ENCODE measurements around the gene CA6. TPM values are rescaled to one million over a fixed set of nuclear protein-coding genes. Genes with fewer than 3 reads are reported as not detected.
"Not testable (repeated sequence)": the region's sequence is repeated elsewhere in the genome, so short reads cannot be mapped to it uniquely, and the experiment has no call there.

CA6 gene
- total RNA-seq: not detected in 2 replicates
- total RNA-seq (2013): not detected
- 0.36 TPM in 1 of 2 replicates, not detected in the other for polyA plus RNA-seq
- not detected in 2 replicates for polyA minus RNA-seq

DNA sequence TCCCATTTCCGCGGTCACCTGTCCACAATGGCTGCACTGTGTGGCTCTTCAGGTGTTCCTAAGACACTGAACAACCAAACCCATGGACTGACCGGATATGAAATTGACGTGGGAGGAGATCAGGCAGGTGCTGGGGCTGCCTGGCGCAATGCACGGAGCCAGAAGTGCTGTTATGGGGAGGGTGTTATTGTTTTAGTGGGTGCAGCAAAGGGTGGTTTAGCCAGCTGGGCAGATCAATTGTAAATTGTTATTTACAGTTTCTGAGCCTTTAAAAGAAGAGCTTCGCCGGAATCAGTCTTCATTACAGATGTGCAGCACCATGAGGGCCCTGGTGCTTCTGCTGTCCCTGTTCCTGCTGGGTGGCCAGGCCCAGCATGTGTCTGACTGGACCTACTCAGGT is at the start of gene CA6:
CA6 (plus strand) TSS at position 301 of the 400 bp plus-strand sequence; CDS start at position 320, 19 bp downstream.
- intact Hi-C loops (cut with micrococcal nuclease): no loop called here
- peaks cover 0 to 3% (median 0%) of the 10 kb centered on the region in 3 donors for H3K9me3 ChIP-seq (ENCODE audit: control extremely low read depth in 1 of 3, control insufficient read depth in 2 of 3, insufficient read depth in 1 of 3, low read length in 2 of 3)
- H3K4me1 Mint-ChIP-seq: no peaks in the 10 kb centered on the region
- no peaks in the 10 kb centered on the region for H4K20me1 ChIP-seq (ENCODE audit: control insufficient read depth, insufficient read depth, low read length, poor library complexity, severe bottlenecking)
- H3K4me2 ChIP-seq (replicated peaks; ENCODE audit: low read depth, low read length, poor library complexity, severe bottlenecking): no peak within 1 kb of the TSS
- ChIA-PET CTCF (no interaction called here), POLR2A (no interaction called here)
- no peak within 1 kb of the TSS for H3K9ac ChIP-seq (ENCODE audit: low read length)
- no peak within 1 kb of the TSS for H2AFZ ChIP-seq (ENCODE audit: insufficient read depth, low read depth, low read length, poor library complexity, severe bottlenecking)
- no peak within 1 kb of the TSS for H3K27ac Mint-ChIP-seq
- no peaks in the 10 kb centered on the region for H3K79me2 ChIP-seq (ENCODE audit: control insufficient read depth, insufficient read depth, low read length)
- peaks cover 0 to 6% of the 10 kb centered on the region in 2 donors for H3K4me1 ChIP-seq (ENCODE audit: control insufficient read depth in 2 of 2, insufficient read depth in 2 of 2, low read length in 2 of 2)
- no peak within 1 kb of the TSS for H3K4me3 Mint-ChIP-seq
- WGBS (ENCODE audit: insufficient coverage): 99% methylated on average over 8 of the region's 8 CpGs
- no peak for TF ChIP-seq EZH2 (IDR thresholded peaks at IDR 0.05; ENCODE audit: borderline replicate concordance, insufficient read depth, low read depth, low read length, poor library complexity, severe bottlenecking)
- TF ChIP-seq CTCF (IDR thresholded peaks at IDR 0.05): no peak
- H3K9me3 Mint-ChIP-seq (ENCODE audit: insufficient read depth): no peaks in the 10 kb centered on the region
- H3K4me3 ChIP-seq (ENCODE audit: control extremely low read depth in 1 of 5, extremely low read depth in 1 of 5, insufficient read depth in 1 of 5, low read depth in 2 of 5, low read length in 4 of 5): no peak within 1 kb of the TSS
- ATAC-seq (ENCODE audit: low read depth) (no peak), DNase-seq (no peak)
- H3K27ac ChIP-seq (ENCODE audit: low read length in 2 of 2): no peak within 1 kb of the TSS
- no peaks in the 10 kb centered on the region for H3K36me3 ChIP-seq (replicated peaks in 1 of 2; ENCODE audit: control extremely low read depth in 1 of 2, control insufficient read depth in 1 of 2, extremely low read depth in 1 of 2, insufficient read depth in 2 of 2, low read length in 1 of 2)
- H3K27me3 Mint-ChIP-seq: peaks cover 15% of the 10 kb centered on the region
- H3K27me3 ChIP-seq (replicated peaks in 1 of 4; ENCODE audit: control extremely low read depth in 1 of 4, control insufficient read depth in 3 of 4, insufficient read depth in 4 of 4, low read length in 3 of 4): no peaks in the 10 kb centered on the region

DNA sequence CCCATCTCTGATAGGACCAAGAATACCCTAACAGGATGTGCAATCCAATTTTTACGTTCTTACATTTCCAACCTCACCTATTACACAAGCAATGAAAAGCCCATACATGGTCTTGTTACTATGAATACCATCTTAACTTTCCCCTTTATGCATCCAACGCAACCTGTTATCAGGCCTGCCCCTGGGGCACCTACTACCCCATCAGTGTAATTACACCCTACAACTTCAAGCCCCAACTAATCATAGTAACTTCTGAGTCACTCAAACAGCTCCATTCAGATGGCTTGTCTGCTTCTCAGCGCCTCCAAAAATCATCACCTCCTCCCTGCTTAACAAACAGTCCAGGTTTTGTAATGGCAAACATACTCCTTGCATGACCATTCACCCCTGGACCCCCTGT is 48.9 kb upstream of the CA6 start:
- H3K27me3 ChIP-seq (replicated peaks in 1 of 4; ENCODE audit: control extremely low read depth in 1 of 4, control insufficient read depth in 3 of 4, insufficient read depth in 4 of 4, low read length in 3 of 4); H3K4me2 ChIP-seq (replicated peaks; ENCODE audit: low read depth, low read length, poor library complexity, severe bottlenecking); H3K79me2 ChIP-seq (ENCODE audit: control insufficient read depth, insufficient read depth, low read length); DNase-seq; H3K27ac Mint-ChIP-seq; H3K27ac ChIP-seq (ENCODE audit: low read length in 2 of 2); ATAC-seq (ENCODE audit: low read depth); H4K20me1 ChIP-seq (ENCODE audit: control insufficient read depth, insufficient read depth, low read length, poor library complexity, severe bottlenecking); H3K9me3 Mint-ChIP-seq (ENCODE audit: insufficient read depth); H3K4me3 ChIP-seq (ENCODE audit: control extremely low read depth in 1 of 5, extremely low read depth in 1 of 5, insufficient read depth in 1 of 5, low read depth in 2 of 5, low read length in 4 of 5); POLR2A ChIA-PET; H3K4me1 Mint-ChIP-seq; H3K9me3 ChIP-seq (ENCODE audit: control extremely low read depth in 1 of 3, control insufficient read depth in 2 of 3, insufficient read depth in 1 of 3, low read length in 2 of 3); H3K4me3 Mint-ChIP-seq; CTCF ChIA-PET; H3K9ac ChIP-seq (ENCODE audit: low read length); intact Hi-C loops (cut with micrococcal nuclease); H3K27me3 Mint-ChIP-seq; H3K4me1 ChIP-seq (ENCODE audit: control insufficient read depth in 2 of 2, insufficient read depth in 2 of 2, low read length in 2 of 2); H2AFZ ChIP-seq (ENCODE audit: insufficient read depth, low read depth, low read length, poor library complexity, severe bottlenecking); H3K36me3 ChIP-seq (replicated peaks in 1 of 2; ENCODE audit: control extremely low read depth in 1 of 2, control insufficient read depth in 1 of 2, extremely low read depth in 1 of 2, insufficient read depth in 2 of 2, low read length in 1 of 2): not testable (repeated sequence)
- 87% methylated on average over 2 of the region's 3 CpGs for WGBS (ENCODE audit: insufficient coverage)

- H3K4me1 ChIP-seq (ENCODE audit: control insufficient read depth in 2 of 2, insufficient read depth in 2 of 2, low read length in 2 of 2); H3K9me3 Mint-ChIP-seq (ENCODE audit: insufficient read depth); H3K27ac Mint-ChIP-seq; H2AFZ ChIP-seq (ENCODE audit: insufficient read depth, low read depth, low read length, poor library complexity, severe bottlenecking); H3K4me3 Mint-ChIP-seq; H3K27me3 ChIP-seq (replicated peaks in 1 of 4; ENCODE audit: control extremely low read depth in 1 of 4, control insufficient read depth in 3 of 4, insufficient read depth in 4 of 4, low read length in 3 of 4); H3K9me3 ChIP-seq (ENCODE audit: control extremely low read depth in 1 of 3, control insufficient read depth in 2 of 3, insufficient read depth in 1 of 3, low read length in 2 of 3); POLR2A ChIA-PET; H4K20me1 ChIP-seq (ENCODE audit: control insufficient read depth, insufficient read depth, low read length, poor library complexity, severe bottlenecking); H3K27me3 Mint-ChIP-seq; CTCF ChIA-PET; H3K36me3 ChIP-seq (replicated peaks in 1 of 2; ENCODE audit: control extremely low read depth in 1 of 2, control insufficient read depth in 1 of 2, extremely low read depth in 1 of 2, insufficient read depth in 2 of 2, low read length in 1 of 2); intact Hi-C loops (cut with micrococcal nuclease); H3K79me2 ChIP-seq (ENCODE audit: control insufficient read depth, insufficient read depth, low read length); H3K4me2 ChIP-seq (replicated peaks; ENCODE audit: low read depth, low read length, poor library complexity, severe bottlenecking); H3K27ac ChIP-seq (ENCODE audit: low read length in 2 of 2); DNase-seq; H3K4me1 Mint-ChIP-seq; H3K4me3 ChIP-seq (ENCODE audit: control extremely low read depth in 1 of 5, extremely low read depth in 1 of 5, insufficient read depth in 1 of 5, low read depth in 2 of 5, low read length in 4 of 5); ATAC-seq (ENCODE audit: low read depth); H3K9ac ChIP-seq (ENCODE audit: low read length): not testable (repeated sequence)
- 100% methylated on average over 1 of the region's 4 CpGs for WGBS (ENCODE audit: insufficient coverage)
Observed at GRCh38 chr1:8897505-8897904, 48.2 kb upstream of the CA6 start.
